Muscle layer of duodenum (tissue), 2 donors: ENCODE data around the gene YIPF7.

ENCODE experiments used
- H3K27ac ChIP-seq: one replicate; pipeline ENCODE4 v1.7.0; 2013; ENCODE audit warnings: mild to moderate bottlenecking, low read length
- H3K27me3 ChIP-seq: one replicate; pipeline ENCODE4 v1.7.0; 2013; ENCODE audit warnings: low read depth, mild to moderate bottlenecking, control low read depth, low read length
- H3K36me3 ChIP-seq, 2 donors: one replicate each; pipeline ENCODE4 v1.7.0; 2013; ENCODE audit warnings: low read length in 2 of 2, control low read depth in 1 of 2, mild to moderate bottlenecking in 1 of 2; ENCODE audit not compliant: insufficient read depth in 2 of 2, control insufficient read depth in 1 of 2
- H3K4me1 ChIP-seq, 2 donors: one replicate each; pipeline ENCODE4 v1.7.0; 2013; ENCODE audit warnings: low read length in 2 of 2, mild to moderate bottlenecking in 2 of 2, control low read depth in 1 of 2, moderate library complexity in 1 of 2; ENCODE audit not compliant: insufficient read depth in 2 of 2, control insufficient read depth in 1 of 2
- H3K4me3 ChIP-seq, 2 donors: one replicate each; pipeline ENCODE4 v1.7.0; 2013; ENCODE audit warnings: low read length in 2 of 2, low read depth in 1 of 2, mild to moderate bottlenecking in 1 of 2
- H3K9me3 ChIP-seq, 2 donors: one replicate each; pipeline ENCODE4 v1.7.0; 2013; ENCODE audit warnings: low read length in 2 of 2, control low read depth in 1 of 2, mild to moderate bottlenecking in 1 of 2; ENCODE audit not compliant: control insufficient read depth in 1 of 2
- donor health status: healthy.

The YIPF7 gene

DNA sequence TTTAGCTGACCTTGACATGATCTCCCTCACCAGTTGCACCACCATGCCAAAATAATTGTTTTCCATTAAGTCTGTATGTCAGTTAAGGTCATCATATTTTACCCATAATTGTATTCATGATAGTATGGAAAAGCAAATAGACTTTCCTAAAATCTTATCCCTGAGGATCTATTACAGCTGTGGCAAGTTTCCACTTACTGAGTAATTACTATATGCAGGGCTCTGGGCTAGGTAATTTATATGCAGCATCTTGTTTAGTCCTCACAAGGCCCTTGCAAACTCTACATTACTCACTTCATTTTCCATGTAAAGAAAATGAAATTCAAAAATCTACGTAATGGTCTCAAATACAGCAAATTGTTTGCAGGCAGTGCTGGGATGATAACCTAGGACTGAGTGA, 34.8 kb downstream of the YIPF7 start:
- Histone ChIP-seq H3K4me3 (no peak overlapping the region), H3K27me3 (no peaks in the 10 kb centered on the region), H3K4me1 (no peaks in the 10 kb centered on the region), H3K9me3 (no peaks in the 10 kb centered on the region), H3K27ac (no peak overlapping the region), H3K36me3 (no peaks in the 10 kb centered on the region)

DNA sequence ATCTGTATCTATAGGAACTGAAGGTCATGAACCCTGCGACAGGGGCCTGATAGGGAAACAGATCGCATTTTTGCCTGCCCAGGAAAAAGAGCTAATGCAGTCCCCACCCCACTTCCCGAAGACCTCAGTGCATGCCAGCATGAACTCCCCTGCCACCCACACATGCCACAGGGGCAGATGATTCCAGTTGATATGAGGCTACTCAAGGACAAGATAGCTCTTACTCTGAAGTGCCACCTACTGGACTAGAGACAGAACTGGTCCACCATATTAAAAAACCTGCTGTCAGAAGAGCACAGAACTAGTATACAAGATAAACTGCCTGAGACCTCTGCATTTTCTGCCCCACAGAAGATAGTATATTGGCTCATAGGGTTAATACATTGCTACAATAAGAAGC, 68.0 kb downstream of the YIPF7 start:
- Histone ChIP-seq H3K9me3 (peaks cover 0 to 10% of the 10 kb centered on the region in 2 donors), H3K27me3 (no peaks in the 10 kb centered on the region), H3K4me3 (no peak overlapping the region), H3K4me1 (no peaks in the 10 kb centered on the region), H3K27ac (no peak overlapping the region), H3K36me3 (no peaks in the 10 kb centered on the region)

DNA sequence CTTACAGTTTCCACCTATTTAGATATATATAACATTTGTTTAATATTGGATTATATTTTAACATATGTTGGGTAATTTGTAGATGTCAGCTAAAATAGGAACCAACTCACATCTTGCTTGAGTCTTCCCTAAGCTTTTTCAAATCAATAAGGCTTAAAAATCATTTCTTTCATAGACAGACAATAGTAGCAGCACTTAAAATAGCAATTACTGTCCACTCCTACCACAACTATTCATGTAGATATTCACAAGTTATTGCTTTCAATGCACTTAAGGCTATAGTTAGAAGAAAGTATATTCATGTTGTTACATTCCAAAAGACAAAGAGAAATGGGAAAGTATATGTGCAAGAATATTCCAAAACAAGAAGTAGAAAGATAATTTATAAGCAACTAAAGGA, 71.2 kb downstream of the YIPF7 start:
- H3K36me3 ChIP-seq: no peaks in the 10 kb centered on the region
- H3K4me1 ChIP-seq: no peaks in the 10 kb centered on the region
- peaks cover 0 to 10% of the 10 kb centered on the region in 2 donors for H3K9me3 ChIP-seq
- no peaks in the 10 kb centered on the region for H3K27me3 ChIP-seq
- no peak overlapping the region for H3K4me3 ChIP-seq
- H3K27ac ChIP-seq: no peak overlapping the region

- H3K27me3 ChIP-seq: no peaks in the 10 kb centered on the region
- peaks cover 0 to 10% of the 10 kb centered on the region in 2 donors for H3K9me3 ChIP-seq
- no peaks in the 10 kb centered on the region for H3K36me3 ChIP-seq
- H3K4me3 ChIP-seq: no peak overlapping the region
- H3K4me1 ChIP-seq: no peaks in the 10 kb centered on the region
- H3K27ac ChIP-seq: no peak overlapping the region
Observed at GRCh38 chr4:44578954-44579353, 72.5 kb downstream of the YIPF7 start.
